ENCODE results near the gene RREB1.

DNA sequence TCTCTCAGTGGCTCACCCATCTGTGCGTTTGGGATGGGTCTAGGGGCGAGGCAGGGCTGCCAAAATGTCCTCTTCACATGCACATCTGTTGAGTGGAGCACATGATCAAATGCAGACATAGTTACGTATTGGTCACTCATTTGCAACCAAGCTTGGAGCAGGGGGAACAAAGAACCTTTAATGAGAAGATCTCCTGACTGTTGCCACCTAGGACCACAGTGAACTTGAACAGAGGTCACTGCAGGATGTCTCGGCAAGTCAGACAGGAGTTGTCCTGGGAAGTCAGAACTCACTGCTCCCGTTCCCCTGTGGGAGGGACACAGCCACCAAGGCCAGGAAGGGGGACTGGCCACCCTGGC, 131.8 kb downstream of the RREB1 start:
- TF ChIP-seq, protein P1, sequence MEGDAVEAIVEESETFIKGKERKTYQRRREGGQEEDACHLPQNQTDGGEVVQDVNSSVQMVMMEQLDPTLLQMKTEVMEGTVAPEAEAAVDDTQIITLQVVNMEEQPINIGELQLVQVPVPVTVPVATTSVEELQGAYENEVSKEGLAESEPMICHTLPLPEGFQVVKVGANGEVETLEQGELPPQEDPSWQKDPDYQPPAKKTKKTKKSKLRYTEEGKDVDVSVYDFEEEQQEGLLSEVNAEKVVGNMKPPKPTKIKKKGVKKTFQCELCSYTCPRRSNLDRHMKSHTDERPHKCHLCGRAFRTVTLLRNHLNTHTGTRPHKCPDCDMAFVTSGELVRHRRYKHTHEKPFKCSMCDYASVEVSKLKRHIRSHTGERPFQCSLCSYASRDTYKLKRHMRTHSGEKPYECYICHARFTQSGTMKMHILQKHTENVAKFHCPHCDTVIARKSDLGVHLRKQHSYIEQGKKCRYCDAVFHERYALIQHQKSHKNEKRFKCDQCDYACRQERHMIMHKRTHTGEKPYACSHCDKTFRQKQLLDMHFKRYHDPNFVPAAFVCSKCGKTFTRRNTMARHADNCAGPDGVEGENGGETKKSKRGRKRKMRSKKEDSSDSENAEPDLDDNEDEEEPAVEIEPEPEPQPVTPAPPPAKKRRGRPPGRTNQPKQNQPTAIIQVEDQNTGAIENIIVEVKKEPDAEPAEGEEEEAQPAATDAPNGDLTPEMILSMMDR (IDR thresholded peaks at IDR 0.05) = no peak
- TF ChIP-seq POLR2AphosphoS5 (IDR thresholded peaks at IDR 0.05) (no peak), EP300 (IDR thresholded peaks at IDR 0.05) (no peak)
